ENCODE data around the gene HNRNPUL2.

DNA sequence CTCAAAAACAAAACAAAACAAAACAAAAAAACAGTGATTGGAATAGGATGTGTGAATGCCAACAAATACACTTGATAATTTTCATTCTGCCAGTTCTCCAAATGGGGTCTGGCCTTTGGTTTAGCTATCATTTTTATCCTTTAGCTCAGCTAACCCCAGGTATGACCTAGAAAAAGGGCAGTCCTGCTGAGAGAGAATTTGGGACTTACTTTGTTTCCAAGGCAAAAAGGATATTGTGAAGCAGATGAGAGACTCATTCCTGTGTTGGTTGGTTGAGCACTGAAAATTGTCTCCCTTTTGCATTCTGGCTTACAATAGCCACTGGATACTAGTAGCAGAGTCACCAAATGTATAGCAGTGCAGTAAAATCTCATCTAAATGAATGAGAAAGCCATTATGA lies 9.9 kb upstream of the HNRNPUL2 start:
- TF ChIP-seq POLR2A (IDR thresholded peaks at IDR 0.05; ENCODE audit: low read length) (no peak), GATA1 (IDR thresholded peaks at IDR 0.05; ENCODE audit: low read depth, low read length) (no peak)
